GM12874 (cell line): ENCODE data around the gene HCRT.

Experiments
- CTCF ChIP-seq: IDR thresholded peaks from 2 replicates; pipeline ENCODE4 v1.5.1; 2011; ENCODE audit warnings: low read depth, mild to moderate bottlenecking, control low read depth, low read length, moderate library complexity; ENCODE audit not compliant: insufficient read depth

HCRT gene

DNA sequence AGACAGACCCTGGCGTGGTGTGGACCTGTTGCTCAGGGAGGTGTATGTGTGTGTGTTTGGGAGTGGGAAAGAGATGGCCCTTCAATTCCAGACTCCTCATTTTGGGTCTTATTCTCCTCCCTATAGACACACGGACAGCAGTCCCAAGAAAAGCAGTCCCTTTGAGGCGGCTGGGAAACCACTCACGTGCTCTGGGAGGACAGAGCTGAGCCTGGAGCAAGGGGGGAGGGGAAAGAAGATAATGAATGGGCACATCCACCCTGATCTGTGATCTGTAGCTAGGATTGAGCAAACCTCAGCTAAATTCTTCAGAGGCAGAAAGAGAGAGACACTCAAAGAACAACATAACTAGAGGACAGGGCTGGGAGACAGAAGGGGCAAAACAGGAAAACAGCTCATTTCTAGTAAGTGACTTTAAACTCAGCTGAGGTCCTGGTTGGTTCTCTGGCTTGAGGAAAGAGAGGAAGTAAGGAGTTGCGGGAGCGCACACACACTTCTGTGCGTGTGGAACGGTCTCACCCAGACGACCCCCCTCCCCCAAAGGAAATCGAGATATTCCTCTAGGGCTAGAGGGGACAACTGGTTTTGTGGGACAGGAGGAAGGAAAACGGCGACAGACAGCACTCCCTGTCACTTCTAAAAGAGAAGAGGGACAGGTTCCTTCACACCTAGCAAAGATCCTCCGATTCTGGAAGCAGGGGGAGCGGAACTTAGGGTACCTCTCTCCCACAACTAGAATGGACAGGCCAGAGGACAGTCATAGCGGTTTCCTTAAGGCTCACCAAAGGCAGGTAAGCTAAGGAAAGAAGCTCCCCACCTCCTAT lies 31.1 kb downstream of the HCRT start:
- TF ChIP-seq CTCF: no peak

DNA sequence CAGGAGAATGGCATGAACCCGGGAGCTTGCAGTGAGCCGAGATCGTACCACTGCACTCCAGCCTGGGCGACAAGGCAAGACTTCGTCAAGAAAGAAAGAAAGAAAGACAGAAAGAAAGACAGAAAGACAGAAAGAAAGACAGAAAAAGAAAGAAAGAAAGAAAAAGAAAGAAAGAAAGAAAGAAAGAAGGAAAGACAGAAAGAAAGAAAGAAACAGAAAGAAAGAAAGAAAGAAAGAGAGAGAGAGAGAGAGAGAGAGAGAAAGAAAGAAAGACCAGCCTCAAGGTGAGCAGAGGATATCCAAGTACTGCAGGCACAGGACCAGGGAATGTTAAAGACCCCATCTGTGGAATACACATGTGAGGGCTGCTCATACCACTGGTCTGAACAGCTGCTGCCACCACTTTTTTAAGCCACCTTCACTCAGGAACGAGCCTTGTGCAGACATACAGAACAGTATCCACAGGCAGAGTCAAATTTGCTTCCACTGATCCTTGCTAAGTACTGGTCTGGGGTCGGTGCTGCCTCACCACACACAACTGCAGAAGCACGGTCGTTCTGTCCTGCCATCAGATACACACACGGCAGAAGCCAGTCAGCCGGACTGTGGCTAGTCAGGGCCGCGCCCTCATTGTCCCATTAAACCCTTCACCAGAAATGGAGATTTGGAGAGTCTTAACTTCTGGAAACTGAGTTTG lies 38.2 kb downstream of the HCRT start:
- TF ChIP-seq CTCF: no peak

- TF ChIP-seq CTCF: no peak
Measured at GRCh38 chr17:42142371-42142896, 42.8 kb downstream of the HCRT start.

DNA sequence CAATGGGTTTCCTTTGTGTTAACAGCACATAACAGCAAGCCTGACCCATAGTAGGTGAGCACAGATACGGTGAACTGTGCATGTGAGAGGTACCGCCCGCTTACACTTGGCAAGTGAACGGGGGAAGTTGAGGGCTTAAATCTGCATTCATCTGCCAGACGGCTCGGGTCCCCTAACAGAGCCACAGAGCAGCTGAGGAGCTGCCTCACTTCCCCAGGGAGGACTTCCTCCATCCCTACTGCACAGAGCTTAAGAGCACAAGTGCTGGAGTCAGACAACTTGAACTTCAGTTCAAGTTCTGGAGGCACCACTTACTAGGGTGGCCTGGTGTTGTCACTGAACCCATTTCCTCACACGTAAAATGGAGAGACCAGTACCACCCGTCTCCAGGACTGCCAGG lies 43.9 kb downstream of the HCRT start:
- TF ChIP-seq CTCF: no peak

- no peak for TF ChIP-seq CTCF
Measured at GRCh38 chr17:42138749-42139492, 46.3 kb downstream of the HCRT start.

DNA sequence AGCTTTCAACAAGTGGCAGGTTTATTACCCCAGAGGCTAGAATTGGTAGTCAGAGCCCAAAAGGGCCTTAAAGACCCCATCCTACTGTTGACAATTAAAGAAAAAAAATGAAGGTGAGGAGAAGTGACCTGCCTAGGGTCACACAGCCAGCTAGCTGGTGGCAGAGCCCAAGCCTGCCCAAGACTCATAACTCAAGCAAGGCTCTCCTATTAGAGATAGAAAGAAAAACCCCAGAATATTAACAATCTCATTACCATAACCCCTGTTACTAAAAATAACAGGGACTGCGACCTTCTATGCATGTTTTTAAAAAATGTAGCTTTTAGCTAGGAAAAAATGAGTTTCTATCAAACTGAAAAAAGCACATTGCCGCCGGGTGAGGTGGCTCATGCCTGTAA lies 48.6 kb downstream of the HCRT start:
- TF ChIP-seq CTCF: no peak
